HUES48 (cell line): Measurements from ENCODE around the gene IMPDH2.
A peak's percentile ranks its signal among the peaks of the same experiment; 100 is the strongest.
"Not testable (repeated sequence)": the region's sequence is repeated elsewhere in the genome, so short reads cannot be mapped to it uniquely, and the experiment has no call there.

Experiments
- H3K27ac ChIP-seq: one replicate; pipeline ENCODE4 v1.7.0; 2013; ENCODE audit warnings: low read depth, low read length, inconsistent platforms
- H3K27me3 ChIP-seq: 2 replicates; pipeline ENCODE4 v1.6.1; 2013; ENCODE audit warnings: mild to moderate bottlenecking, low read length; ENCODE audit not compliant: control insufficient read depth, insufficient read depth
- H3K36me3 ChIP-seq: 2 replicates; pipeline ENCODE4 v1.6.1; 2013; ENCODE audit warnings: low read length; ENCODE audit not compliant: control insufficient read depth, insufficient read depth
- H3K4me1 ChIP-seq: 2 replicates; pipeline ENCODE4 v1.6.1; 2013; ENCODE audit warnings: mild to moderate bottlenecking, low read length; ENCODE audit not compliant: control insufficient read depth, insufficient read depth
- H3K4me3 ChIP-seq: 2 replicates; pipeline ENCODE4 v1.5.1; 2013; ENCODE audit warnings: mild to moderate bottlenecking, low read depth, low read length
- H3K9ac ChIP-seq: 2 replicates; pipeline ENCODE4 v1.6.1; 2013; ENCODE audit warnings: mild to moderate bottlenecking, low read depth, low read length, moderate library complexity
- H3K9me3 ChIP-seq: 2 replicates; pipeline ENCODE4 v1.6.1; 2013; ENCODE audit warnings: low read length; ENCODE audit not compliant: control insufficient read depth, insufficient read depth

IMPDH2 gene

GRCh38 chr3:49013738-49014660, 15.2 kb downstream of the IMPDH2 start:
- Histone ChIP-seq H3K27me3 (no peaks in the 10 kb centered on the region), H3K27ac (no peak overlapping the region), H3K9ac (no peak overlapping the region), H3K36me3 (peaks cover 61% of the 10 kb centered on the region), H3K4me3 (no peak overlapping the region), H3K4me1 (peaks cover 6% of the 10 kb centered on the region; the same call in 1 of the 2 replicates), H3K9me3 (no peaks in the 10 kb centered on the region)

GRCh38 chr3:49013113-49013737, 16.0 kb downstream of the IMPDH2 start:
- Histone ChIP-seq H3K9ac (no peak overlapping the region), H3K36me3 (peaks cover 61% of the 10 kb centered on the region), H3K4me3 (no peak overlapping the region), H3K27ac (no peak overlapping the region), H3K9me3 (no peaks in the 10 kb centered on the region), H3K27me3 (no peaks in the 10 kb centered on the region), H3K4me1 (peaks cover 9% of the 10 kb centered on the region)

GRCh38 chr3:49012441-49013017, 16.7 kb downstream of the IMPDH2 start:
- Histone ChIP-seq H3K27me3 (no peaks in the 10 kb centered on the region), H3K9me3 (no peaks in the 10 kb centered on the region), H3K4me1 (peaks cover 11% of the 10 kb centered on the region), H3K27ac (no peak overlapping the region), H3K9ac (no peak overlapping the region), H3K4me3 (no peak overlapping the region), H3K36me3 (peaks cover 61% of the 10 kb centered on the region)

- H3K9ac ChIP-seq = no peak overlapping the region
- no peaks in the 10 kb centered on the region for H3K9me3 ChIP-seq
- H3K36me3 ChIP-seq = peaks cover 39% of the 10 kb centered on the region
- peaks cover 12% of the 10 kb centered on the region for H3K4me1 ChIP-seq
- H3K27me3 ChIP-seq = no peaks in the 10 kb centered on the region; the same call in 1 of the 2 replicates
- H3K4me3 ChIP-seq = no peak overlapping the region
- H3K27ac ChIP-seq = no peak overlapping the region
Measured at GRCh38 chr3:49009396-49009795, 19.8 kb downstream of the IMPDH2 start.

- H3K9me3 ChIP-seq, H3K27ac ChIP-seq, H3K9ac ChIP-seq, H3K27me3 ChIP-seq: not testable (repeated sequence)
- peaks cover 31% of the 10 kb centered on the region for H3K36me3 ChIP-seq
- peak overlapping the region; percentile 98 for H3K4me3 ChIP-seq
- peaks cover 12% of the 10 kb centered on the region for H3K4me1 ChIP-seq
Measured at GRCh38 chr3:49008627-49009026, 20.6 kb downstream of the IMPDH2 start.

- Histone ChIP-seq H3K36me3 (peaks cover 25% of the 10 kb centered on the region), H3K9me3 (no peaks in the 10 kb centered on the region), H3K4me3 (peak overlapping the region; percentile 98)
Measured at GRCh38 chr3:49007771-49008528, 21.2 kb downstream of the IMPDH2 start.

GRCh38 chr3:49007068-49007770, 22.0 kb downstream of the IMPDH2 start, which contains the start of gene WDR6:
TSS of gene WDR6 (plus strand) at chr3:49007391. CDS start at chr3:49007432, 41 bp downstream.
- no peaks in the 10 kb centered on the region for H3K9me3 ChIP-seq
- no peaks in the 10 kb centered on the region; the same call in 1 of the 2 replicates for H3K27me3 ChIP-seq
- peak within 1 kb of the TSS; percentile 99 for H3K27ac ChIP-seq
- peak within 1 kb of the TSS; percentile 99 for H3K9ac ChIP-seq
- peaks cover 17% of the 10 kb centered on the region for H3K36me3 ChIP-seq
- H3K4me3 ChIP-seq = peak within 1 kb of the TSS; percentile 98
- peaks cover 12% of the 10 kb centered on the region for H3K4me1 ChIP-seq

More at GRCh38 chr3:49007771-49008528, 21.2 kb downstream of the IMPDH2 start:
- Histone ChIP-seq H3K9ac (peak overlapping the region; percentile 99), H3K4me1 (peaks cover 12% of the 10 kb centered on the region), H3K27me3 (no peaks in the 10 kb centered on the region; the same call in 1 of the 2 replicates), H3K27ac (peak overlapping the region; percentile 99)

GRCh38 chr3:49006408-49007067, 22.7 kb downstream of the IMPDH2 start:
- H3K36me3 ChIP-seq = peaks cover 10% of the 10 kb centered on the region
- no peaks in the 10 kb centered on the region; the same call in 1 of the 2 replicates for H3K27me3 ChIP-seq
- no peaks in the 10 kb centered on the region for H3K9me3 ChIP-seq
- peak overlapping the region; percentile 71 for H3K9ac ChIP-seq
- peak overlapping the region; percentile 48 for H3K27ac ChIP-seq
- peak overlapping the region; percentile 98 for H3K4me3 ChIP-seq
- H3K4me1 ChIP-seq = peaks cover 12% of the 10 kb centered on the region

GRCh38 chr3:49005998-49006397, 23.2 kb downstream of the IMPDH2 start:
- no peaks in the 10 kb centered on the region; the same call in 1 of the 2 replicates for H3K27me3 ChIP-seq
- peak overlapping the region; percentile 98; the same call in 1 of the 2 replicates for H3K4me3 ChIP-seq
- H3K9me3 ChIP-seq = no peaks in the 10 kb centered on the region
- H3K27ac ChIP-seq = peak overlapping the region; percentile 32
- H3K36me3 ChIP-seq = peaks cover 5% of the 10 kb centered on the region; the same call in 1 of the 2 replicates
- no peak overlapping the region for H3K9ac ChIP-seq
- H3K4me1 ChIP-seq = peaks cover 12% of the 10 kb centered on the region
